ENCODE data around the gene EFCAB9.

GRCh38 chr5:172166030-172166826 is 27.7 kb upstream of the EFCAB9 start:
- TF ChIP-seq POLR2AphosphoS5 (IDR thresholded peaks at IDR 0.05; ENCODE audit: low read depth, low read length) = no peak
- TF ChIP-seq REST (IDR thresholded peaks at IDR 0.05; ENCODE audit: insufficient read depth in 1 of 2, low read depth in 2 of 2, low read length in 2 of 2) = no peak

Measured in PFSK-1 (cell line).